HepG2 (cell line): ENCODE results near the gene UBTF. TPM values are rescaled to one million over a fixed set of nuclear protein-coding genes. Genes with fewer than 3 reads are reported as not detected.
A peak's percentile ranks its signal among the peaks of the same experiment; 100 is the strongest.

ENCODE experiments used
- ATAC-seq: fragments of 200-7000 bp; cut with Tn5 transposase; 3 replicates; pipeline ENCODE4 v1.9.1; 2020; ENCODE audit warnings: mild to moderate bottlenecking, moderate library complexity
- BruUV-seq: library from RNA; stranded (reverse); fragments of 400-500 nt; replicated peaks from 2 replicates; lab custom pipeline; 2021; lab: Mats Ljungman, UMichigan
- CTCF ChIA-PET: fragments of 300-600 bp; formaldehyde crosslinking; extraction: SDS; loops from one replicate; lab custom pipeline; 2021; ENCODE audit warnings: low total read pairs, inconsistent platforms, low intra/inter-chr PET ratio; lab: Yijun Ruan, JAX
- POLR2A ChIA-PET: fragments of 350-600 bp; sonication (Branson Sonifier 250); formaldehyde crosslinking; loops from one replicate; lab custom pipeline; 2020; ENCODE audit warnings: antibody characterized with exemption, inconsistent platforms; lab: Yijun Ruan, JAX
- DNase-seq: peaks from one replicate; pipeline ENCODE4 v3.0.0-alpha.2; 2015; ENCODE audit warnings: low spot score
- FAIRE-seq: peaks from 3 replicates; lab custom pipeline; 2011; peaks lifted over from hg19 to GRCh38; lab: Jason Lieb, UNC
- H2AFZ ChIP-seq: one replicate; pipeline ENCODE4 v1.6.1; 2011; ENCODE audit warnings: low read length, inconsistent platforms
- H3K27ac ChIP-seq: fragments of 300-600 bp; 3 replicates; pipeline ENCODE4 v1.8.0; 2011; ENCODE audit warnings: mixed run types, mild to moderate bottlenecking, mixed read lengths, low read length, inconsistent platforms; ENCODE audit not compliant: insufficient read depth; ENCODE audit errors: extremely low read length
- H3K27me3 ChIP-seq, 2 experiments: fragments of 200-600 bp in 1 of 2; 2 replicates in 1 of 2; 3 replicates in 1 of 2; pipeline versions ENCODE4 v1.6.0 to v1.8.0; 2011; ENCODE audit warnings: low read length in 2 of 2, mild to moderate bottlenecking in 2 of 2, moderate library complexity in 2 of 2, inconsistent platforms in 1 of 2; ENCODE audit not compliant: insufficient read depth in 2 of 2, control insufficient read depth in 1 of 2
- H3K36me3 ChIP-seq, 2 experiments: fragments of 200-600 bp in 1 of 2; replicated peaks in 1 of 2; 2 replicates in 1 of 2; 3 replicates in 1 of 2; pipeline versions ENCODE4 v1.5.1 to v1.8.0; 2011; ENCODE audit warnings: low read length in 2 of 2, inconsistent platforms in 1 of 2; ENCODE audit not compliant: insufficient read depth in 2 of 2, control insufficient read depth in 1 of 2
- H3K4me1 ChIP-seq: 2 replicates; pipeline ENCODE4 v1.5.1; 2012; ENCODE audit warnings: low read length, inconsistent platforms; ENCODE audit not compliant: insufficient read depth
- H3K4me2 ChIP-seq: 2 replicates; pipeline ENCODE4 v1.6.0; 2011; ENCODE audit warnings: low read depth, low read length, inconsistent platforms
- H3K4me3 ChIP-seq, 3 experiments: fragments of 200-600 bp in 1 of 3; sonication (generic), shearing (Covaris generic) in 1 of 3; replicated peaks in 1 of 3; 2 replicates each; pipeline ENCODE4 v1.5.1; 2011 to 2016; ENCODE audit warnings: low read length in 3 of 3, inconsistent platforms in 2 of 3, low read depth in 2 of 3, mild to moderate bottlenecking in 2 of 3, control low read depth in 1 of 3, mixed read lengths in 1 of 3; ENCODE audit not compliant: insufficient read depth in 1 of 3
- H3K79me2 ChIP-seq: one replicate; pipeline ENCODE4 v1.6.1; 2011; ENCODE audit warnings: low read length, inconsistent platforms; ENCODE audit not compliant: insufficient read depth
- H3K9ac ChIP-seq: 2 replicates; pipeline ENCODE4 v1.6.0; 2011; ENCODE audit warnings: mild to moderate bottlenecking, low read depth, low read length, inconsistent platforms; ENCODE audit not compliant: insufficient read depth
- H3K9me3 ChIP-seq: 2 replicates; pipeline ENCODE4 v1.5.1; 2012; ENCODE audit warnings: mild to moderate bottlenecking, low read length
- H4K20me1 ChIP-seq: 2 replicates; pipeline ENCODE4 v1.6.0; 2011; ENCODE audit warnings: inconsistent platforms, mild to moderate bottlenecking, low read length, moderate library complexity; ENCODE audit not compliant: insufficient read depth
- GFI1 ChIP-seq: sonication (generic); formaldehyde crosslinking; IDR thresholded peaks from 2 replicates; pipeline ENCODE4 v1.5.0; 2020; ENCODE audit warnings: missing genetic modification reagents, mild to moderate bottlenecking, borderline replicate concordance
- IKZF1 ChIP-seq: fragments of 450-650 bp; IDR thresholded peaks from 2 replicates; pipeline ENCODE4 v1.7.1; 2016
- PAF1 ChIP-seq: IDR thresholded peaks from 2 replicates; pipeline ENCODE4 v1.6.1; 2016; ENCODE audit warnings: missing genetic modification reagents, missing compliant biosample characterization
- POLR2A ChIP-seq, 2 experiments: IDR thresholded peaks; 2 replicates each; pipeline ENCODE4 v1.6.1; 2011; ENCODE audit warnings: low read depth in 2 of 2, low read length in 2 of 2, mild to moderate bottlenecking in 1 of 2, moderate library complexity in 1 of 2; ENCODE audit not compliant: insufficient read depth in 1 of 2
- POLR2AphosphoS5 ChIP-seq: IDR thresholded peaks from 2 replicates; pipeline ENCODE4 v1.6.1; 2012; ENCODE audit warnings: low read depth, low read length
- RBM22 ChIP-seq: fragments of 200-400 bp; formaldehyde crosslinking; optimal IDR thresholded peaks from 2 replicates; pipeline ENCODE3; 2017; ENCODE audit warnings: mild to moderate bottlenecking, low read length, moderate library complexity
- ZNF281 ChIP-seq: sonication (generic); formaldehyde crosslinking; IDR thresholded peaks from 2 replicates; pipeline ENCODE4 v1.4.0; 2020; ENCODE audit warnings: missing genetic modification reagents, borderline replicate concordance
- ZNF768 ChIP-seq: sonication (generic); formaldehyde crosslinking; IDR thresholded peaks from 2 replicates; pipeline ENCODE4 v1.4.0; 2020; ENCODE audit warnings: missing genetic modification reagents
- WGBS: methylation state at CpG from one replicate; pipeline ENCODE4 v1.1.6; 2017; ENCODE audit warnings: low lambda C conversion rate; 5-methylcytosine and 5-hydroxymethylcytosine counted together
- in situ Hi-C: cut with HindIII; loops from 2 replicates; pipeline ENCODE4 v1.10.0; 2017; ENCODE audit warnings: low pct_unique_long_range_greater_than_20kb; ENCODE audit not compliant: extremely low pct_ligation_motif_present
- intact Hi-C: fragments of 100-400 bp; cut with micrococcal nuclease; formaldehyde crosslinking; loops from one replicate; pipeline ENCODE4 v1.10.0; 2022; ENCODE audit not compliant: unreplicated experiment
- polyA plus RNA-seq, 8 experiments: library from polyadenylated mRNA; depleted of rRNA in 3 of 8; stranded (reverse) in 7 of 8; unstranded in 1 of 8; fragments of >200 nt; fragmentation: Illumina TruSeq in 4 of 8; extraction: Trizol in 4 of 8; gene quantifications; 2 replicates each; pipeline versions ENCODE4 v1.2.1 to v1.2.3, GENCODE V29; 2011 to 2016; ENCODE audit warnings: low read depth in 4 of 8, missing spikeins in 1 of 8, mixed read lengths in 1 of 8; ENCODE audit not compliant: insufficient read depth in 1 of 8
- total RNA-seq, 5 experiments: library from RNA; depleted of rRNA; stranded (reverse); fragments of >200 nt; fragmentation: Illumina TruSeq; extraction: Trizol; gene quantifications; 2 replicates each; pipeline ENCODE4 v1.2.3, GENCODE V29; 2016; ENCODE audit warnings: low read depth in 1 of 5

Gene UBTF
- total and polyA plus RNA-seq, 2 of the 13 experiments (the other 11 are each of a cell fraction or from before 2014, with no cell fraction given) = 15.2 to 60.9 TPM

GRCh38 chr17:44205962-44206824, 13.3 kb downstream of the UBTF start:
- intact Hi-C loops (no loop called here), in situ Hi-C loops (no loop called here)
- 0 out of 3 replicates have a peak, but pooled peaks have one; percentile 3 for ATAC-seq
- 83% methylated on average over 13 of the region's 13 CpGs for WGBS
- no peak for FAIRE-seq
- Histone ChIP-seq H3K27me3 (no peaks in the 10 kb centered on the region), H3K4me3 (no peak overlapping the region), H3K9me3 (no peaks in the 10 kb centered on the region), H2AFZ (no peak overlapping the region), H3K9ac (no peak overlapping the region), H3K4me2 (no peak overlapping the region), H3K27ac (no peak overlapping the region), H4K20me1 (no peaks in the 10 kb centered on the region), H3K36me3 (peaks cover 18 to 39% of the 10 kb centered on the region in 2 experiments), H3K79me2 (no peaks in the 10 kb centered on the region), H3K4me1 (peaks cover 23% of the 10 kb centered on the region)
- no peak for DNase-seq
- TF ChIP-seq PAF1 (CRISPR knock-in tag) (no peak), ZNF281 (CRISPR knock-in tag) (peak; percentile 51; the same call in 1 of the 2 replicates), RBM22 (peak; percentile 86), ZNF768 (CRISPR knock-in tag) (no peak), GFI1 (CRISPR knock-in tag) (no peak), POLR2AphosphoS5 (peak; percentile 42), POLR2A (IDR thresholded peaks at IDR 0.05; ENCODE audit: insufficient read depth in 1 of 2, low read depth in 2 of 2, low read length in 2 of 2) (peak; percentile 9 to 16; a peak in 1 of 4 replicates), IKZF1 (no peak)
- ChIA-PET POLR2A (interaction anchor here (1.2 to 2.1 kb wide), 5 partner anchors 11 to 68 kb away, joined by 3 to 9 read pairs (median 4); partner anchors contain the start of gene TMUB2), CTCF (no interaction called here)
- no TSS peak for BruUV-seq
